AG04450 (cell line): ENCODE results near the gene SUSD3. TPM values are rescaled to one million over a fixed set of nuclear protein-coding genes. Genes with fewer than 3 reads are reported as not detected.

Source experiments
- CTCF ChIA-PET: fragments of 300-600, 350-600 bp; formaldehyde crosslinking; extraction: SDS; loops from one replicate; lab custom pipeline; 2022; ENCODE audit warnings: antibody characterized with exemption, inconsistent platforms; lab: Charles Lee
- POLR2A ChIA-PET: fragments of 350-600 bp; formaldehyde crosslinking; extraction: SDS; loops from one replicate; lab custom pipeline; 2021; ENCODE audit warnings: antibody characterized with exemption, inconsistent platforms; lab: Yijun Ruan, JAX
- DNase-seq: peaks from one replicate; pipeline ENCODE4 v3.0.0-alpha.2; 2011; ENCODE audit warnings: low read depth, low spot score
- H3K27ac ChIP-seq: one replicate; pipeline ENCODE4 v1.5.1; 2012; ENCODE audit warnings: low read depth, low read length, control low read depth
- H3K27me3 ChIP-seq: one replicate; pipeline ENCODE4 v1.6.0; 2012; ENCODE audit warnings: low read length; ENCODE audit not compliant: control insufficient read depth, insufficient read depth
- H3K4me3 ChIP-seq: 2 replicates; pipeline ENCODE4 v1.5.1; 2011; ENCODE audit warnings: mild to moderate bottlenecking, low read depth, low read length, control low read depth
- H3K9me3 ChIP-seq: 2 replicates; pipeline ENCODE4 v1.5.1; 2012; ENCODE audit warnings: low read length; ENCODE audit not compliant: control insufficient read depth, insufficient read depth
- CTCF ChIP-seq: IDR thresholded peaks from 2 replicates; pipeline ENCODE4 v1.5.1; 2011; ENCODE audit warnings: low read depth, low read length, control low read depth, inconsistent platforms
- polyA plus RNA-seq: library from polyadenylated mRNA; depleted of rRNA; stranded (reverse); fragments of >200 nt; gene quantifications from 2 replicates; pipeline ENCODE4 v1.2.3, GENCODE V29; 2011

Gene SUSD3
- polyA plus RNA-seq, 1 experiment = 1.4 TPM

- H3K27ac ChIP-seq = no peak overlapping the region
- peaks cover 4% of the 10 kb centered on the region; the same call in 1 of the 2 replicates for H3K9me3 ChIP-seq
- no peak for DNase-seq
- ChIA-PET CTCF (no interaction called here), POLR2A (no interaction called here)
- no peaks in the 10 kb centered on the region for H3K27me3 ChIP-seq
- no peak overlapping the region for H3K4me3 ChIP-seq
- TF ChIP-seq CTCF = no peak
Measured at GRCh38 chr9:93080406-93080805, 21.9 kb downstream of the SUSD3 start.

GRCh38 chr9:93081081-93081529 lies 22.6 kb downstream of the SUSD3 start:
- ChIA-PET POLR2A (no interaction called here), CTCF (interaction anchor here (1.0 kb wide), 1 partner anchor 28 kb away, joined by 6 read pairs; no protein-coding TSS in a partner anchor)
- TF ChIP-seq CTCF = no peak
- H3K9me3 ChIP-seq = peaks cover 9% of the 10 kb centered on the region; the same call in 1 of the 2 replicates
- no peak overlapping the region for H3K27ac ChIP-seq
- DNase-seq = no peak
- no peaks in the 10 kb centered on the region for H3K27me3 ChIP-seq
- H3K4me3 ChIP-seq = no peak overlapping the region

- ChIA-PET CTCF (no interaction called here), POLR2A (interaction anchor here (0.7 kb wide), 1 partner anchor 349 kb away, joined by 9 read pairs; no protein-coding TSS in a partner anchor)
- Histone ChIP-seq H3K27ac (peak overlapping the region; percentile 81), H3K4me3 (no peak overlapping the region), H3K27me3 (no peaks in the 10 kb centered on the region), H3K9me3 (peaks cover 9% of the 10 kb centered on the region; the same call in 1 of the 2 replicates)
- peak; percentile 63 for DNase-seq
- TF ChIP-seq CTCF = no peak
Measured at GRCh38 chr9:93081931-93082330, 23.4 kb downstream of the SUSD3 start.

GRCh38 chr9:93082841-93083411 lies 24.4 kb downstream of the SUSD3 start:
- TF ChIP-seq CTCF = no peak
- no peaks in the 10 kb centered on the region for H3K27me3 ChIP-seq
- no peak overlapping the region for H3K4me3 ChIP-seq
- POLR2A ChIA-PET = no interaction called here
- peaks cover 15% of the 10 kb centered on the region for H3K9me3 ChIP-seq
- no peak overlapping the region for H3K27ac ChIP-seq
- DNase-seq = no peak
- CTCF ChIA-PET = no interaction called here

GRCh38 chr9:93083592-93084470 lies 25.3 kb downstream of the SUSD3 start:
- no peak overlapping the region for H3K27ac ChIP-seq
- POLR2A ChIA-PET = no interaction called here
- TF ChIP-seq CTCF = no peak
- H3K27me3 ChIP-seq = no peaks in the 10 kb centered on the region
- peaks cover 24% of the 10 kb centered on the region for H3K9me3 ChIP-seq
- no peak overlapping the region for H3K4me3 ChIP-seq
- no peak for DNase-seq
- CTCF ChIA-PET = no interaction called here
